AG10803 (cell line): ENCODE results near the gene GNG8.
A peak's percentile ranks its signal among the peaks of the same experiment; 100 is the strongest.

Experiments
- DNase-seq: peaks from one replicate; pipeline ENCODE4 v3.0.0; 2010; ENCODE audit warnings: low read depth
- H3K4me3 ChIP-seq: 2 replicates; pipeline ENCODE4 v1.5.1; 2011; ENCODE audit warnings: mild to moderate bottlenecking, low read length, control low read depth
- CTCF ChIP-seq: conservative IDR thresholded peaks from 2 replicates; pipeline ENCODE4 v1.5.1; 2011; ENCODE audit warnings: mild to moderate bottlenecking, low read length, control low read depth, inconsistent platforms

Gene GNG8

GRCh38 chr19:46617601-46618000 is 18.4 kb downstream of the GNG8 start:
- no peak for DNase-seq
- H3K4me3 ChIP-seq, result no peak overlapping the region
- TF ChIP-seq CTCF, result no peak

- TF ChIP-seq CTCF, result peak; percentile 15; the same call in 1 of the 2 replicates
- DNase-seq, result peak; percentile 73
- no peak overlapping the region for H3K4me3 ChIP-seq
Observed at GRCh38 chr19:46616631-46617322, 19.2 kb downstream of the GNG8 start.

- DNase-seq, result no peak
- H3K4me3 ChIP-seq, result no peak overlapping the region
- TF ChIP-seq CTCF, result no peak
Observed at GRCh38 chr19:46615966-46616365, 20.0 kb downstream of the GNG8 start.

- DNase-seq, result peak; percentile 77
- peak; percentile 85 for TF ChIP-seq CTCF
- H3K4me3 ChIP-seq, result no peak overlapping the region
Observed at GRCh38 chr19:46614114-46614722, 21.8 kb downstream of the GNG8 start.

GRCh38 chr19:46613525-46613924 is 22.5 kb downstream of the GNG8 start:
- no peak for DNase-seq
- no peak overlapping the region for H3K4me3 ChIP-seq
- no peak for TF ChIP-seq CTCF

GRCh38 chr19:46611776-46612175 is 24.2 kb downstream of the GNG8 start:
- no peak overlapping the region for H3K4me3 ChIP-seq
- DNase-seq, result no peak
- TF ChIP-seq CTCF, result no peak
